Measurements from ENCODE around the gene ALDH1L1.

Gene ALDH1L1

GRCh38 chr3:126194713-126195305 lies 14.4 kb upstream of the ALDH1L1 start:
- no peak for TF ChIP-seq CTCF (IDR thresholded peaks at IDR 0.05)
- Histone ChIP-seq H3K36me3 (no peaks in the 10 kb centered on the region), H3K27me3 (peaks cover 3% of the 10 kb centered on the region), H3K4me1 (ENCODE audit: control insufficient read depth in 1 of 2, insufficient read depth in 1 of 2, low read depth in 1 of 2, low read length in 1 of 2) (no peaks in the 10 kb centered on the region), H3K27ac (no peak overlapping the region), H3K9me3 (no peaks in the 10 kb centered on the region), H3K4me3 (ENCODE audit: low read depth in 1 of 2, low read length in 1 of 2) (no peak overlapping the region)

- no peak for TF ChIP-seq CTCF (IDR thresholded peaks at IDR 0.05)
- no peaks in the 10 kb centered on the region for H3K4me1 ChIP-seq (ENCODE audit: control insufficient read depth in 1 of 2, insufficient read depth in 1 of 2, low read depth in 1 of 2, low read length in 1 of 2)
- no peak overlapping the region for H3K27ac ChIP-seq
- H3K4me3 ChIP-seq (ENCODE audit: low read depth in 1 of 2, low read length in 1 of 2) = no peak overlapping the region
- H3K36me3 ChIP-seq = no peaks in the 10 kb centered on the region
- H3K9me3 ChIP-seq = no peaks in the 10 kb centered on the region
- H3K27me3 ChIP-seq = no peaks in the 10 kb centered on the region
Observed at GRCh38 chr3:126191246-126191645, 10.9 kb upstream of the ALDH1L1 start.

- H3K4me1 ChIP-seq (ENCODE audit: control insufficient read depth in 1 of 2, insufficient read depth in 1 of 2, low read depth in 1 of 2, low read length in 1 of 2) = no peaks in the 10 kb centered on the region
- H3K27me3 ChIP-seq = peaks cover 15% of the 10 kb centered on the region
- no peak overlapping the region for H3K4me3 ChIP-seq (ENCODE audit: low read depth in 1 of 2, low read length in 1 of 2)
- no peak for TF ChIP-seq CTCF (IDR thresholded peaks at IDR 0.05)
- no peaks in the 10 kb centered on the region for H3K9me3 ChIP-seq
- H3K36me3 ChIP-seq = no peaks in the 10 kb centered on the region
- no peak overlapping the region for H3K27ac ChIP-seq
Observed at GRCh38 chr3:126187920-126188319, 7.5 kb upstream of the ALDH1L1 start.

GRCh38 chr3:126186749-126187148 lies 6.4 kb upstream of the ALDH1L1 start:
- no peak for TF ChIP-seq CTCF (IDR thresholded peaks at IDR 0.05)
- no peaks in the 10 kb centered on the region for H3K9me3 ChIP-seq
- H3K4me1 ChIP-seq (ENCODE audit: control insufficient read depth in 1 of 2, insufficient read depth in 1 of 2, low read depth in 1 of 2, low read length in 1 of 2) = no peaks in the 10 kb centered on the region
- no peak overlapping the region for H3K27ac ChIP-seq
- no peaks in the 10 kb centered on the region for H3K36me3 ChIP-seq
- peaks cover 27% of the 10 kb centered on the region for H3K27me3 ChIP-seq
- H3K4me3 ChIP-seq (ENCODE audit: low read depth in 1 of 2, low read length in 1 of 2) = no peak overlapping the region

- H3K4me3 ChIP-seq (ENCODE audit: low read depth in 1 of 2, low read length in 1 of 2) = no peak overlapping the region
Observed at GRCh38 chr3:126186271-126186670, 5.9 kb upstream of the ALDH1L1 start.

More at GRCh38 chr3:126186271-126186670, 5.9 kb upstream of the ALDH1L1 start:
- no peaks in the 10 kb centered on the region for H3K9me3 ChIP-seq
- no peak for TF ChIP-seq CTCF (IDR thresholded peaks at IDR 0.05)
- H3K27ac ChIP-seq = no peak overlapping the region
- no peaks in the 10 kb centered on the region for H3K4me1 ChIP-seq (ENCODE audit: control insufficient read depth in 1 of 2, insufficient read depth in 1 of 2, low read depth in 1 of 2, low read length in 1 of 2)
- peaks cover 32% of the 10 kb centered on the region for H3K27me3 ChIP-seq
- no peaks in the 10 kb centered on the region for H3K36me3 ChIP-seq

All from neutrophil (primary cell).